GM12878 (cell line): ENCODE measurements around the gene RBM15. TPM values are rescaled to one million over a fixed set of nuclear protein-coding genes. Genes with fewer than 3 reads are reported as not detected.

Experiments used
- CEBPB ChIP-seq, 2 experiments: fragments of 150-350 bp in 1 of 2; IDR thresholded peaks; 2 replicates each; pipeline ENCODE4 v1.6.1; 2012 to 2014; ENCODE audit warnings: low read depth in 2 of 2, low read length in 2 of 2, borderline replicate concordance in 1 of 2, inconsistent platforms in 1 of 2
- HDAC2 ChIP-seq: fragments of 200-600 bp; sonication (generic); IDR thresholded peaks from 2 replicates; pipeline ENCODE4 v1.6.1; 2017
- HSF1 ChIP-seq: fragments of 150-350 bp; IDR thresholded peaks from 2 replicates; pipeline ENCODE4 v1.6.1; 2014; ENCODE audit warnings: mild to moderate bottlenecking, low read depth, low read length
- NFXL1 ChIP-seq: fragments of 450-650 bp; IDR thresholded peaks from 2 replicates; pipeline ENCODE4 v1.6.1; 2017; ENCODE audit warnings: antibody characterized with exemption, mild to moderate bottlenecking, borderline replicate concordance
- PAX5 ChIP-seq: IDR thresholded peaks from 2 replicates; pipeline ENCODE4 v1.6.1; 2011; ENCODE audit warnings: low read depth, low read length, borderline replicate concordance
- SMAD1 ChIP-seq: fragments of 450-650 bp; IDR thresholded peaks from 2 replicates; pipeline ENCODE4 v1.6.1; 2018; ENCODE audit warnings: mild to moderate bottlenecking, low read depth; ENCODE audit not compliant: partially characterized antibody
- ZBTB33 ChIP-seq: fragments of 450-650 bp; IDR thresholded peaks from 2 replicates; pipeline ENCODE4 v1.6.1; 2017; ENCODE audit warnings: mild to moderate bottlenecking
- ZNF384 ChIP-seq: IDR thresholded peaks from 2 replicates; pipeline ENCODE4 v1.6.1; 2012; ENCODE audit warnings: low read depth, mild to moderate bottlenecking, low read length, improper control_type of control experiment, borderline replicate concordance
- polyA plus RNA-seq, 11 experiments: library from polyadenylated mRNA; depleted of rRNA in 4 of 11; unstranded in 6 of 11; stranded (reverse) in 5 of 11; fragments of >200 nt; fragmentation: Nextera tagmentation in 4 of 11; fragmentation: Illumina TruSeq in 1 of 11; extraction: Ambion mirVana in 4 of 11; extraction: Trizol in 1 of 11; gene quantifications; 1 replicate in 1 of 11; 2 replicates in 10 of 11; pipeline versions ENCODE4 v1.2.1 to v1.2.3, GENCODE V29; 2011 to 2016; ENCODE audit warnings: inconsistent platforms in 2 of 11, missing spikeins in 2 of 11, low read depth in 1 of 11
- total RNA-seq, 4 experiments: library from RNA; depleted of rRNA in 3 of 4; stranded (reverse); fragments of >200 nt in 3 of 4; fragmentation: Illumina TruSeq in 1 of 4; extraction: Trizol in 1 of 4; gene quantifications; 2 replicates each; pipeline versions ENCODE4 v1.2.1 to v1.2.3, GENCODE V29; 2013 to 2021
- TF ChIP-seq, protein P1 (sequence below): fragments of 450-650 bp; formaldehyde crosslinking; IDR thresholded peaks from 2 replicates; pipeline ENCODE4 v1.4.0; 2020; ENCODE audit warnings: mild to moderate bottlenecking, moderate library complexity

The RBM15 gene
- total and polyA plus RNA-seq, 10 of the 15 experiments (the other 5 are each of a cell fraction or from before 2014, with no cell fraction given) = 3.1 to 63.2 (median 26.7) TPM

DNA sequence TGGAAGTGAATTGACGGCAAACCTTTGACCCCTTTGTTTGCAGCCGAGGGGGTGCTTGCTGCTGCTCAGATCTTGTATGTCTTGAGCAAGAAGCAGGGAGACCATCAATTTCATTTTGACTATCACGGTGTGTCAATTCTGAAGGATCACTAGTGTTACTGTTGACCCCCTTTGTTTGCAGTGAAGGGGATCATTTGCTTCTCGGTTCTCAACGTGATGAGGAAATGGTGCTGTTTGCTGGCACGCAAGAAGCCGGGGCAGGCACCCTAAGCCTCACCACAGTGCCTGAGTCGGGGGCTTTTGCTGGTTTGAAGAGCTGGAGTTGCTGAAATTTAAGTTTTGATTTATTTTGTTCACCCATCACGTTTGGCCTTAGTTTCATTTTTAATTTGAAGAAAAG, 7.5 kb downstream of the RBM15 start (continued):
- no peak for TF ChIP-seq ZNF384
- TF ChIP-seq HSF1 = no peak
- no peak for TF ChIP-seq ZBTB33
- no peak for TF ChIP-seq NFXL1
- no peak for TF ChIP-seq HDAC2
- no peak for TF ChIP-seq PAX5
- TF ChIP-seq SMAD1 = no peak
- TF ChIP-seq, protein P1, sequence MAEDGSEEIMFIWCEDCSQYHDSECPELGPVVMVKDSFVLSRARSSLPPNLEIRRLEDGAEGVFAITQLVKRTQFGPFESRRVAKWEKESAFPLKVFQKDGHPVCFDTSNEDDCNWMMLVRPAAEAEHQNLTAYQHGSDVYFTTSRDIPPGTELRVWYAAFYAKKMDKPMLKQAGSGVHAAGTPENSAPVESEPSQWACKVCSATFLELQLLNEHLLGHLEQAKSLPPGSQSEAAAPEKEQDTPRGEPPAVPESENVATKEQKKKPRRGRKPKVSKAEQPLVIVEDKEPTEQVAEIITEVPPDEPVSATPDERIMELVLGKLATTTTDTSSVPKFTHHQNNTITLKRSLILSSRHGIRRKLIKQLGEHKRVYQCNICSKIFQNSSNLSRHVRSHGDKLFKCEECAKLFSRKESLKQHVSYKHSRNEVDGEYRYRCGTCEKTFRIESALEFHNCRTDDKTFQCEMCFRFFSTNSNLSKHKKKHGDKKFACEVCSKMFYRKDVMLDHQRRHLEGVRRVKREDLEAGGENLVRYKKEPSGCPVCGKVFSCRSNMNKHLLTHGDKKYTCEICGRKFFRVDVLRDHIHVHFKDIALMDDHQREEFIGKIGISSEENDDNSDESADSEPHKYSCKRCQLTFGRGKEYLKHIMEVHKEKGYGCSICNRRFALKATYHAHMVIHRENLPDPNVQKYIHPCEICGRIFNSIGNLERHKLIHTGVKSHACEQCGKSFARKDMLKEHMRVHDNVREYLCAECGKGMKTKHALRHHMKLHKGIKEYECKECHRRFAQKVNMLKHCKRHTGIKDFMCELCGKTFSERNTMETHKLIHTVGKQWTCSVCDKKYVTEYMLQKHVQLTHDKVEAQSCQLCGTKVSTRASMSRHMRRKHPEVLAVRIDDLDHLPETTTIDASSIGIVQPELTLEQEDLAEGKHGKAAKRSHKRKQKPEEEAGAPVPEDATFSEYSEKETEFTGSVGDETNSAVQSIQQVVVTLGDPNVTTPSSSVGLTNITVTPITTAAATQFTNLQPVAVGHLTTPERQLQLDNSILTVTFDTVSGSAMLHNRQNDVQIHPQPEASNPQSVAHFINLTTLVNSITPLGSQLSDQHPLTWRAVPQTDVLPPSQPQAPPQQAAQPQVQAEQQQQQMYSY (CRISPR knock-in tag) = no peak
- TF ChIP-seq CEBPB (IDR thresholded peaks at IDR 0.05; ENCODE audit: borderline replicate concordance in 1 of 2, low read depth in 2 of 2, low read length in 2 of 2) = no peak
